Measurements from ENCODE around the gene TNS2. TPM values are rescaled to one million over a fixed set of nuclear protein-coding genes. Genes with fewer than 3 reads are reported as not detected.
A peak's percentile ranks its signal among the peaks of the same experiment; 100 is the strongest.

The TNS2 gene
- total RNA-seq, 1 donor from 2014 or later = 15.4 TPM

DNA sequence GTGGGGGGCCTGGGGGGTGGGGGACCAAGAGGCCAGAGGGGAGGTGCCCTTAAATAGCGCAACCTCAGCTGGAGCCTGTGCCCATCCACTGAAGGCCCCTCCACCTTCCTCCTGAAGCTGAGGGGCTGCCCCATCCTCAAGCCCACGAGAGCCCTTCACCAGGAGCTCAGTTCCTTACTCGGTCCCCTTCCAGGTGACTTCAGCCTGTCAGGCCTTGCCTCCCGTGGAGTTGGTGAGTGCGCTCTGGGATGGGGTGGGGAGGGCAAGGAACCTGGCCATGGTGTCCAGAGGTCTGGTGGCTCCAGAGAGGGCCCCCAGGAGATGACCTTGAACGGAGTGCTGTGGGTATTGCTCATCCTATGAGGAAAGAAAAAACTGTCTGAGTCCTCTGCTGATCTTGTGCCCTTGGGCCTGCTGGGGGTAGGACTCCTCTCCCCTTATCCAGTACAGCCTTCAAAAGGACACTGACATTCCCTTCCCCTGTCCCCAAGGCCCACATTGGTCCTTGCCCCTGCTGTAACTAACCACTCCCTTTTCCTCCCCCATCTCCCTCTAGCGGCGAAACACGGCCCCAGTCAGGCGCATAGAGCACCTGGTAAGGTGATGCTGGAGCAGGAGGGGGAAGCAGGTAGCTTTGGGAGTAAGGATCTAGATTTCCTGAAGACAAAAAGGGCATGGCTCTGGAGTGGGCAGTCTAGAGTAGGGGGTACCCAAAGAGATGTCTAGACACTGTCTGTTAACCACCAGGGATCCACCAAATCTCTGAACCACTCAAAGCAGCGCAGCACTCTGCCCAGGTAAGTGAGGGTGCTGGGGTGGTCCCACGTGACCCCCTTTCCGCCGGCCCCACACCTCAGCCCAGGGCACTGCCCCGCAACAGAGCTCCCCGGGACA is 3.6 kb downstream of the TNS2 start:
- H3K36me3 Mint-ChIP-seq (ENCODE audit: low read depth, unreplicated experiment) = peaks cover 14% of the 10 kb centered on the region
- H3K9me3 Mint-ChIP-seq (ENCODE audit: unreplicated experiment) = peaks cover 2% of the 10 kb centered on the region
- Histone ChIP-seq H3K9me3 (ENCODE audit: insufficient read depth, low read depth, low read length) (no peaks in the 10 kb centered on the region), H3K27ac (ENCODE audit: low read depth, low read length) (no peak overlapping the region), H3K36me3 (ENCODE audit: insufficient read depth, low read length) (peaks cover 4% of the 10 kb centered on the region), H3K9ac (ENCODE audit: low read length) (peak overlapping the region; percentile 43), H2AFZ (ENCODE audit: low read depth, low read length) (peak overlapping the region; percentile 79), H3K4me3 (ENCODE audit: insufficient read depth, low read depth, low read length) (peak overlapping the region; percentile 60), H3K4me1 (ENCODE audit: insufficient read depth, low read length) (peaks cover 57% of the 10 kb centered on the region), H3K4me2 (ENCODE audit: low read length) (peak overlapping the region; percentile 94), H4K20me1 (ENCODE audit: insufficient read depth, low read length) (peaks cover 11% of the 10 kb centered on the region), H3K27me3 (ENCODE audit: insufficient read depth, low read length) (no peaks in the 10 kb centered on the region), H3K79me2 (ENCODE audit: insufficient read depth, low read length) (peaks cover 29% of the 10 kb centered on the region)
- no peak for FAIRE-seq
- no peak for TF ChIP-seq EZH2 (IDR thresholded peaks at IDR 0.05; ENCODE audit: insufficient read depth, low read length)
- TF ChIP-seq, protein P1, sequence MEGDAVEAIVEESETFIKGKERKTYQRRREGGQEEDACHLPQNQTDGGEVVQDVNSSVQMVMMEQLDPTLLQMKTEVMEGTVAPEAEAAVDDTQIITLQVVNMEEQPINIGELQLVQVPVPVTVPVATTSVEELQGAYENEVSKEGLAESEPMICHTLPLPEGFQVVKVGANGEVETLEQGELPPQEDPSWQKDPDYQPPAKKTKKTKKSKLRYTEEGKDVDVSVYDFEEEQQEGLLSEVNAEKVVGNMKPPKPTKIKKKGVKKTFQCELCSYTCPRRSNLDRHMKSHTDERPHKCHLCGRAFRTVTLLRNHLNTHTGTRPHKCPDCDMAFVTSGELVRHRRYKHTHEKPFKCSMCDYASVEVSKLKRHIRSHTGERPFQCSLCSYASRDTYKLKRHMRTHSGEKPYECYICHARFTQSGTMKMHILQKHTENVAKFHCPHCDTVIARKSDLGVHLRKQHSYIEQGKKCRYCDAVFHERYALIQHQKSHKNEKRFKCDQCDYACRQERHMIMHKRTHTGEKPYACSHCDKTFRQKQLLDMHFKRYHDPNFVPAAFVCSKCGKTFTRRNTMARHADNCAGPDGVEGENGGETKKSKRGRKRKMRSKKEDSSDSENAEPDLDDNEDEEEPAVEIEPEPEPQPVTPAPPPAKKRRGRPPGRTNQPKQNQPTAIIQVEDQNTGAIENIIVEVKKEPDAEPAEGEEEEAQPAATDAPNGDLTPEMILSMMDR (IDR thresholded peaks at IDR 0.05; ENCODE audit: insufficient read depth, low read depth, low read length) = peak; percentile 58
- peaks cover 45% of the 10 kb centered on the region for H3K4me1 Mint-ChIP-seq (ENCODE audit: low read depth, unreplicated experiment)
- H3K4me3 Mint-ChIP-seq (ENCODE audit: unreplicated experiment) = peak overlapping the region; percentile 85
- H3K27me3 Mint-ChIP-seq (ENCODE audit: low read depth, unreplicated experiment) = peaks cover 1% of the 10 kb centered on the region
- DNase-seq (ENCODE audit: low read depth) = no peak
- H3K27ac Mint-ChIP-seq (ENCODE audit: unreplicated experiment) = peak overlapping the region; percentile 62

DNA sequence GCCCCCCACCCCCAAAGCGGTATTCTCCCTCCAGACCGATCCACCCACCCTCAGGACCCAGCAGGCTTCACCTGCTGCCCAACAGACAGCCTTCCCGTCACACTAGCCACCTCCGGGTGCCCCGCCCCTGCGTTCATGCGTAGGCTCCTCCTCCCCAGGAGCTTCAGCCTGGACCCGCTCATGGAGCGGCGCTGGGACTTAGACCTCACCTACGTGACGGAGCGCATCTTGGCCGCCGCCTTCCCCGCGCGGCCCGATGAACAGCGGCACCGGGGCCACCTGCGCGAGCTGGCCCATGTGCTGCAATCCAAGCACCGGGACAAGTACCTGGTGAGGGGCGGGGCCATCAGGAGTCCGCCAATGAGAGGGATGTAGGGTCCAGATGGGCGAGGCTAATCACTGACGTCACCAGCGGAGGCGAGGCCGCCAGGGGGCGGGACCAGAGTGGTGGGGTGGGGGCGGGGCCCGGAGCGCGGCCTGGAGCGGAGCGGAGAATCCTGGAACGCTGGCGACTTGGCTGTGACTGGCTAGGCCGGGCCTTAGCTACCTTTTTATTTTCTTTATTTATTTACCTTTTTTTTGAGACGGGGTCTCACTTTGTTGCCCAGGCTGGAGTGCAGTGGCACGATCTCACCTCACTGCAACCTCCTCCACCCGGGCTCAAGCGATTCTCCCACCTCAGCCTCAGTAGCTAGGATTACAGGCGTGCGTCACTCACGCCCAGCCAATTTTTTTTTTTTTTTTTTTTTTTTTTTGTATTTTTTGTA is 4.4 kb downstream of the TNS2 start:
- Mint-ChIP-seq H3K4me1 (ENCODE audit: low read depth, unreplicated experiment) (peaks cover 37% of the 10 kb centered on the region), H3K9me3 (ENCODE audit: unreplicated experiment) (peaks cover 2% of the 10 kb centered on the region), H3K36me3 (ENCODE audit: low read depth, unreplicated experiment) (peaks cover 14% of the 10 kb centered on the region), H3K27ac (ENCODE audit: unreplicated experiment) (peak overlapping the region; percentile 62), H3K4me3 (ENCODE audit: unreplicated experiment) (peak overlapping the region; percentile 85), H3K27me3 (ENCODE audit: low read depth, unreplicated experiment) (peaks cover 1% of the 10 kb centered on the region)
- Histone ChIP-seq H3K27me3 (ENCODE audit: insufficient read depth, low read length) (no peaks in the 10 kb centered on the region), H3K27ac (ENCODE audit: low read depth, low read length) (peak overlapping the region; percentile 21), H3K9ac (ENCODE audit: low read length) (peak overlapping the region; percentile 43), H4K20me1 (ENCODE audit: insufficient read depth, low read length) (peaks cover 11% of the 10 kb centered on the region), H3K4me2 (ENCODE audit: low read length) (peak overlapping the region; percentile 94), H3K36me3 (ENCODE audit: insufficient read depth, low read length) (peaks cover 4% of the 10 kb centered on the region), H3K79me2 (ENCODE audit: insufficient read depth, low read length) (peaks cover 29% of the 10 kb centered on the region), H2AFZ (ENCODE audit: low read depth, low read length) (peak overlapping the region; percentile 79), H3K4me3 (ENCODE audit: insufficient read depth, low read depth, low read length) (peak overlapping the region; percentile 60), H3K9me3 (ENCODE audit: insufficient read depth, low read depth, low read length) (no peaks in the 10 kb centered on the region), H3K4me1 (ENCODE audit: insufficient read depth, low read length) (peaks cover 48% of the 10 kb centered on the region)
- DNase-seq (ENCODE audit: low read depth) (peak; percentile 76), FAIRE-seq (no peak)
- no peak for TF ChIP-seq EZH2 (IDR thresholded peaks at IDR 0.05; ENCODE audit: insufficient read depth, low read length)
- TF ChIP-seq, protein P1 (IDR thresholded peaks at IDR 0.05; ENCODE audit: insufficient read depth, low read depth, low read length) = no peak

All from astrocyte (in vitro differentiated cells and primary cell).